IPS DF 6.9 (cell line): ENCODE data around the gene ZC3H18.

Source experiments
- DNase-seq: peaks from one replicate; pipeline ENCODE4 v3.0.0-alpha.2; 2013; ENCODE audit warnings: low read depth, low spot score
- H3K27ac ChIP-seq: one replicate; pipeline ENCODE4 v1.5.1; 2013; ENCODE audit warnings: low read length, control low read depth
- H3K27me3 ChIP-seq: 2 replicates; pipeline ENCODE4 v1.6.1; 2013; ENCODE audit warnings: mild to moderate bottlenecking, low read length; ENCODE audit not compliant: control insufficient read depth, insufficient read depth
- H3K36me3 ChIP-seq: 2 replicates; pipeline ENCODE4 v1.6.1; 2013; ENCODE audit warnings: low read length; ENCODE audit not compliant: control insufficient read depth, insufficient read depth
- H3K4me1 ChIP-seq: 2 replicates; pipeline ENCODE4 v1.6.1; 2013; ENCODE audit warnings: low read length; ENCODE audit not compliant: control insufficient read depth, insufficient read depth
- H3K4me3 ChIP-seq: 2 replicates; pipeline ENCODE4 v1.5.1; 2013; ENCODE audit warnings: mild to moderate bottlenecking, low read length
- H3K9me3 ChIP-seq: 2 replicates; pipeline ENCODE4 v1.6.1; 2013; ENCODE audit warnings: low read length, inconsistent platforms; ENCODE audit not compliant: control insufficient read depth, insufficient read depth
- WGBS: extraction: QIAGEN DNeasy Blood & Tissue Kit; methylation state at CpG from one replicate; pipeline ENCODE4 v1.1.7; 2013; ENCODE audit warnings: mixed read lengths, missing lambda C conversion rate; ENCODE audit not compliant: insufficient read length, insufficient coverage; 5-methylcytosine and 5-hydroxymethylcytosine counted together

ZC3H18 gene

GRCh38 chr16:88624481-88624880 lies 54.3 kb downstream of the ZC3H18 start:
- Histone ChIP-seq H3K27me3 (no peaks in the 10 kb centered on the region), H3K4me1 (no peaks in the 10 kb centered on the region), H3K36me3 (peaks cover 26% of the 10 kb centered on the region), H3K9me3 (no peaks in the 10 kb centered on the region), H3K4me3 (no peak overlapping the region), H3K27ac (no peak overlapping the region)
- no peak for DNase-seq
- WGBS, result no CpG with 5 or more reads among the region's 18 CpGs

GRCh38 chr16:88624977-88625576 lies 54.9 kb downstream of the ZC3H18 start:
- peaks cover 26% of the 10 kb centered on the region for H3K36me3 ChIP-seq
- no peak overlapping the region for H3K27ac ChIP-seq
- no peaks in the 10 kb centered on the region for H3K9me3 ChIP-seq
- H3K4me1 ChIP-seq, result no peaks in the 10 kb centered on the region
- no CpG with 5 or more reads among the region's 17 CpGs for WGBS
- DNase-seq, result no peak
- no peak overlapping the region for H3K4me3 ChIP-seq
- H3K27me3 ChIP-seq, result no peaks in the 10 kb centered on the region

- no peaks in the 10 kb centered on the region for H3K9me3 ChIP-seq
- no CpG with 5 or more reads among the region's 9 CpGs for WGBS
- H3K4me3 ChIP-seq, result no peak overlapping the region
- H3K27ac ChIP-seq, result no peak overlapping the region
- H3K4me1 ChIP-seq, result no peaks in the 10 kb centered on the region
- DNase-seq, result no peak
- no peaks in the 10 kb centered on the region for H3K27me3 ChIP-seq
- H3K36me3 ChIP-seq, result peaks cover 33% of the 10 kb centered on the region
These were observed 56.4 kb downstream of the ZC3H18 start for GRCh38 chr16:88626646-88627045.

GRCh38 chr16:88627531-88628411 lies 57.6 kb downstream of the ZC3H18 start:
- peaks cover 30% of the 10 kb centered on the region for H3K36me3 ChIP-seq
- WGBS, result no CpG with 5 or more reads among the region's 27 CpGs

GRCh38 chr16:88628512-88628974 lies 58.3 kb downstream of the ZC3H18 start:
- Histone ChIP-seq H3K9me3 (no peaks in the 10 kb centered on the region), H3K36me3 (peaks cover 22% of the 10 kb centered on the region)

More at GRCh38 chr16:88627531-88628411, 57.6 kb downstream of the ZC3H18 start:
- H3K4me1 ChIP-seq, result no peaks in the 10 kb centered on the region
- no peak overlapping the region for H3K27ac ChIP-seq
- no peaks in the 10 kb centered on the region for H3K9me3 ChIP-seq
- no peak overlapping the region for H3K4me3 ChIP-seq
- H3K27me3 ChIP-seq, result no peaks in the 10 kb centered on the region
- DNase-seq, result no peak

GRCh38 chr16:88629835-88630234 lies 59.6 kb downstream of the ZC3H18 start:
- Histone ChIP-seq H3K36me3 (peaks cover 16% of the 10 kb centered on the region; the same call in 1 of the 2 replicates), H3K27me3 (no peaks in the 10 kb centered on the region), H3K4me1 (no peaks in the 10 kb centered on the region), H3K27ac (no peak overlapping the region), H3K4me3 (no peak overlapping the region), H3K9me3 (no peaks in the 10 kb centered on the region)
- DNase-seq, result no peak
- WGBS, result no CpG with 5 or more reads among the region's 9 CpGs

More at GRCh38 chr16:88628512-88628974, 58.3 kb downstream of the ZC3H18 start:
- no CpG with 5 or more reads among the region's 12 CpGs for WGBS
- Histone ChIP-seq H3K27ac (no peak overlapping the region), H3K4me3 (no peak overlapping the region), H3K4me1 (no peaks in the 10 kb centered on the region), H3K27me3 (no peaks in the 10 kb centered on the region)
- DNase-seq, result peak; percentile 79

GRCh38 chr16:88630433-88630832 lies 60.2 kb downstream of the ZC3H18 start:
- H3K27ac ChIP-seq, result no peak overlapping the region
- no CpG with 5 or more reads among the region's 12 CpGs for WGBS
- no peaks in the 10 kb centered on the region for H3K9me3 ChIP-seq
- 0 out of 2 replicates have a peak, but pooled peaks cover 2% of the 10 kb centered on the region for H3K4me1 ChIP-seq
- H3K4me3 ChIP-seq, result no peak overlapping the region
- H3K36me3 ChIP-seq, result peaks cover 13% of the 10 kb centered on the region; the same call in 1 of the 2 replicates
- DNase-seq, result no peak
- no peaks in the 10 kb centered on the region for H3K27me3 ChIP-seq

GRCh38 chr16:88630941-88631340 lies 60.7 kb downstream of the ZC3H18 start:
- H3K4me1 ChIP-seq, result 0 out of 2 replicates have a peak, but pooled peaks cover 3% of the 10 kb centered on the region
- no peak for DNase-seq
- no peak overlapping the region for H3K4me3 ChIP-seq
- no peak overlapping the region for H3K27ac ChIP-seq
- no peaks in the 10 kb centered on the region for H3K9me3 ChIP-seq
- H3K27me3 ChIP-seq, result no peaks in the 10 kb centered on the region
- WGBS, result no CpG with 5 or more reads among the region's 23 CpGs
- H3K36me3 ChIP-seq, result peaks cover 13% of the 10 kb centered on the region; the same call in 1 of the 2 replicates

GRCh38 chr16:88631384-88631783 lies 61.2 kb downstream of the ZC3H18 start:
- Histone ChIP-seq H3K36me3 (peaks cover 13% of the 10 kb centered on the region; the same call in 1 of the 2 replicates), H3K27ac (no peak overlapping the region), H3K9me3 (no peaks in the 10 kb centered on the region), H3K4me1 (0 out of 2 replicates have a peak, but pooled peaks cover 3% of the 10 kb centered on the region), H3K27me3 (no peaks in the 10 kb centered on the region), H3K4me3 (no peak overlapping the region)
- DNase-seq, result no peak
- WGBS, result no CpG with 5 or more reads among the region's 16 CpGs

- DNase-seq, result no peak
- no CpG with 5 or more reads among the region's 30 CpGs for WGBS
- Histone ChIP-seq H3K9me3 (no peaks in the 10 kb centered on the region), H3K36me3 (peaks cover 13% of the 10 kb centered on the region; the same call in 1 of the 2 replicates), H3K4me1 (peaks cover 3% of the 10 kb centered on the region; the same call in 1 of the 2 replicates), H3K27ac (no peak overlapping the region), H3K4me3 (no peak overlapping the region), H3K27me3 (no peaks in the 10 kb centered on the region)
These were observed 61.9 kb downstream of the ZC3H18 start for GRCh38 chr16:88631920-88632586.
